ENCODE data around the gene VRK2.
A peak's percentile ranks its signal among the peaks of the same experiment; 100 is the strongest.

Gene VRK2

GRCh38 chr2:58046585-58047372 lies at the start of gene VRK2:
Gene VRK2 (plus strand): TSS chr2:58046806. CDS start chr2:58048832, 2,026 bp downstream.
- peak; percentile 76 for DNase-seq (ENCODE audit: low read depth)
- peak within 1 kb of the TSS; percentile 52 for H3K4me3 ChIP-seq (ENCODE audit: low read depth, low read length)
- in situ Hi-C loops (cut with HindIII; ENCODE audit: low sequenced_read_pairs) = no loop called here
- TF ChIP-seq CTCF (IDR thresholded peaks at IDR 0.05; ENCODE audit: low read depth, low read length, missing control alignments) = no peak

DNA sequence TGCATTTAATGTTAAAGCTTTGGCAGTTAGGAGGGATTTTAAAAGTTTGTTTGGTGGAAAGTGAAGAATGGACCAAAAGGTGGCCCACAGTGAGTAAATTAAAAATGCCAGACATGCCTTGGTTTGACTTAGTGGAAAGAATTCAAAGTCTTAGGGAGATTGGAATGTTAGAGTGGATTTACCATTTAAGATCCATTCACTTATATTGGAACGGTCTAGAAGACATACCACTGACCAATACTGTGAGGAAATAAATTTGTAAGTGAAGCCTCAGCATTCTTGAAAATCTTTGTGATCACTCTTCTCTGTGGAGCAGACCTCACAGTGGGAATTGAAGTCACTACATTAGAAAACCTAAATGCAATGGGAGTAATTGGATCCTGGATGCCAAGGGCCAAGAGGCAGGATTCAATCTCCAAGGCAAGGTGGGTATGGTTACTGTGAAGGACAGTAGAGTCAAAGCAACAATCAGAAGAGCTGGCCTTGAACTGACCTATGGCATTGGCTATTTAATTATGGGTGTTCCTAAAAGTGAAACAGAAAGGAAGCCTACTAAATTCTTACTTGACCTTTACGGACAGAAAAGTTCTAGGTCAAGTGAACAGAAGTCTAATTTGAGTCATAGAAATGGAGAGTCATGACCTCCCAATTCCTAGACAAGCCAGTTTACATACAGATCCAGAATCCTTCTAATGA lies 40.2 kb upstream of the VRK2 start:
- no peak for TF ChIP-seq CTCF (IDR thresholded peaks at IDR 0.05; ENCODE audit: low read depth, low read length, missing control alignments)
- in situ Hi-C loops (cut with HindIII; ENCODE audit: low sequenced_read_pairs) = no loop called here
- DNase-seq (ENCODE audit: low read depth) = peak; percentile 20

GRCh38 chr2:58006952-58007284 lies 39.7 kb upstream of the VRK2 start:
- no peak for TF ChIP-seq CTCF (IDR thresholded peaks at IDR 0.05; ENCODE audit: low read depth, low read length, missing control alignments)
- H3K4me3 ChIP-seq (ENCODE audit: low read depth, low read length) = no peak overlapping the region
- DNase-seq (ENCODE audit: low read depth) = no peak
- in situ Hi-C loops (cut with HindIII; ENCODE audit: low sequenced_read_pairs) = no loop called here

More for the DNA sequence above, 40.2 kb upstream of the VRK2 start:
- H3K4me3 ChIP-seq (ENCODE audit: low read depth, low read length) = no peak overlapping the region

DNA sequence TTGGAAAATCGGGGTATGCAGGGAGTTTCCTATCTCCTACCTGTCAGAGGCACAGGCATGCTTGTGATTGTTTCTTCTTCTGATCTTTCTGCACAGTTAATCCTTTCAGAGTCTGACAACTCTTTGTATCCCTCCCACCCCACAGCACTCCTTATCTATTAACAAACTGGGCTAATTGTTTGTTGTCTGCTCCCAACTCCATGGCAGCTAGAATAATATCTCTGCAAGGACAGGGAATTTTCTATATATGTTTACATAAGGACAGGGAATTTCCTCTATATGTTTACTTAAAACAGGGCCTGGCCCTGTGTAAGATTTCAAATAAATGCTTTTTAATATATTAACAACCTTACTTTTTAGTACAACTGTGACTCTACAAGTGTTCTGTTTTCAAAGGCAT lies 36.0 kb upstream of the VRK2 start:
- no peak for TF ChIP-seq CTCF (IDR thresholded peaks at IDR 0.05; ENCODE audit: low read depth, low read length, missing control alignments)
- in situ Hi-C loops (cut with HindIII; ENCODE audit: low sequenced_read_pairs) = no loop called here
- no peak overlapping the region for H3K4me3 ChIP-seq (ENCODE audit: low read depth, low read length)
- DNase-seq (ENCODE audit: low read depth) = no peak

GRCh38 chr2:58019229-58019628 lies 27.4 kb upstream of the VRK2 start:
- no peak overlapping the region for H3K4me3 ChIP-seq (ENCODE audit: low read depth, low read length)
- no peak for TF ChIP-seq CTCF (IDR thresholded peaks at IDR 0.05; ENCODE audit: low read depth, low read length, missing control alignments)
- DNase-seq (ENCODE audit: low read depth) = no peak
- in situ Hi-C loops (cut with HindIII; ENCODE audit: low sequenced_read_pairs) = no loop called here

DNA sequence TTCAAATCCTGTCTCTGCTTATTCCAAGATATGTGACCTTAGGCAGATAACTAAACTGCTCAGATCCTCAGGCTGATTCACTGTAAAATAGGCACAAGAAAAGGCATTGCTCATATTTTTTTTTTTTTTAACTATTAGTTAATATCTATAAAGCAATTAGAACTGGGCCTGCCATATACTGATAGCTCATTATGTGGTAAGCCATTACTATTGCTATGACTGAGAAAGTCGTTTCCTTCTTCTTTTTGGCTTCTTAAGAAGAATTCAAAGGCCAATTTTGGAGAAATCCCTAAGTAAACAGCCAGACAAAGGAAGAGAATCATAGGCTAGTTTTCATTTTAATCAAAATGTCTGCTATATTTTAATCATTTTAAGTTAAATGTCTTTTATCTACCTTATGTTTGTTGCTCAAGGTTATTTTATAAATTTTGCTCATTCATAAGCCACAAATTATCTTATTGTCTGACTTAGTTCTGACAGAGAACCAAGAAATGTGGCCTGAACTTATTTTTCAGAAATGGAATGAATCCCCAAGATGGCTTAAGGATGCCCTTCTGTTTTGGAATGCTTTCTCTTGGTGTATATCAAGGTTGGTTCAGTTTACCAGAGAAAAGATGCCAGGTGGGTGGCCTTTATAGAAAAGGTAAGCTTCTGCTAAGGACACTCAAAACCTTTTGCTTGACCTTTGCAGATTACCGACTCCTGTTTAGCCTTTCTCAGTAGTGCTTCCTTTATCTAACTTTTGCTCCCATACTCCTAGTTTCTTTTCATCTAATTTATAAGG lies 21.3 kb upstream of the VRK2 start:
- in situ Hi-C loops (cut with HindIII; ENCODE audit: low sequenced_read_pairs) = no loop called here
- no peak for DNase-seq (ENCODE audit: low read depth)
- TF ChIP-seq CTCF (IDR thresholded peaks at IDR 0.05; ENCODE audit: low read depth, low read length, missing control alignments) = no peak
- no peak overlapping the region for H3K4me3 ChIP-seq (ENCODE audit: low read depth, low read length)

Measured in astrocyte of the cerebellum (primary cell).